GM12873 (cell line): ENCODE measurements around the gene CACNA2D1.

Experiments
- TF ChIP-seq, protein P1 (sequence below): IDR thresholded peaks from 2 replicates; pipeline ENCODE4 v1.5.1; 2012; ENCODE audit warnings: low read depth, mild to moderate bottlenecking, moderate library complexity, low read length, control low read depth; ENCODE audit not compliant: insufficient read depth; ENCODE audit errors: missing control alignments

Gene CACNA2D1

DNA sequence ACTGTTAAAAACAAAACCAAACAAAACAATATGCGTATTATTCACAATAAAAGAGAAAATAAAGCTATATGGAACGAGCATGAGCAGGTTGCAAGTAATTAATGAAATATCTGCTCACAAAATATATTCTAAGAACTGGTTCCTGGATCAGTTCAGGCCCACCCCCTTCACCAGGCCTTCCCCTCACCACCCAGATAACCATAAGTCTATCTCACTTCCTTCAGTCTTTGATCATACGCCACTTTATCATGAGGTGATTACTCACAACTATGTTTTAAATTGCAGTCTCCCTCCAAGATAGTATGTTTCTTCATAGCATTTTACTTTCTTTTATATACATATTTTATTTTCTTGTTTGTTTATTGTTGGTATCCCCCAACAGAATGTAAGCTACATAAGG, 410.7 kb downstream of the CACNA2D1 start:
- TF ChIP-seq, protein P1, sequence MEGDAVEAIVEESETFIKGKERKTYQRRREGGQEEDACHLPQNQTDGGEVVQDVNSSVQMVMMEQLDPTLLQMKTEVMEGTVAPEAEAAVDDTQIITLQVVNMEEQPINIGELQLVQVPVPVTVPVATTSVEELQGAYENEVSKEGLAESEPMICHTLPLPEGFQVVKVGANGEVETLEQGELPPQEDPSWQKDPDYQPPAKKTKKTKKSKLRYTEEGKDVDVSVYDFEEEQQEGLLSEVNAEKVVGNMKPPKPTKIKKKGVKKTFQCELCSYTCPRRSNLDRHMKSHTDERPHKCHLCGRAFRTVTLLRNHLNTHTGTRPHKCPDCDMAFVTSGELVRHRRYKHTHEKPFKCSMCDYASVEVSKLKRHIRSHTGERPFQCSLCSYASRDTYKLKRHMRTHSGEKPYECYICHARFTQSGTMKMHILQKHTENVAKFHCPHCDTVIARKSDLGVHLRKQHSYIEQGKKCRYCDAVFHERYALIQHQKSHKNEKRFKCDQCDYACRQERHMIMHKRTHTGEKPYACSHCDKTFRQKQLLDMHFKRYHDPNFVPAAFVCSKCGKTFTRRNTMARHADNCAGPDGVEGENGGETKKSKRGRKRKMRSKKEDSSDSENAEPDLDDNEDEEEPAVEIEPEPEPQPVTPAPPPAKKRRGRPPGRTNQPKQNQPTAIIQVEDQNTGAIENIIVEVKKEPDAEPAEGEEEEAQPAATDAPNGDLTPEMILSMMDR = no peak

DNA sequence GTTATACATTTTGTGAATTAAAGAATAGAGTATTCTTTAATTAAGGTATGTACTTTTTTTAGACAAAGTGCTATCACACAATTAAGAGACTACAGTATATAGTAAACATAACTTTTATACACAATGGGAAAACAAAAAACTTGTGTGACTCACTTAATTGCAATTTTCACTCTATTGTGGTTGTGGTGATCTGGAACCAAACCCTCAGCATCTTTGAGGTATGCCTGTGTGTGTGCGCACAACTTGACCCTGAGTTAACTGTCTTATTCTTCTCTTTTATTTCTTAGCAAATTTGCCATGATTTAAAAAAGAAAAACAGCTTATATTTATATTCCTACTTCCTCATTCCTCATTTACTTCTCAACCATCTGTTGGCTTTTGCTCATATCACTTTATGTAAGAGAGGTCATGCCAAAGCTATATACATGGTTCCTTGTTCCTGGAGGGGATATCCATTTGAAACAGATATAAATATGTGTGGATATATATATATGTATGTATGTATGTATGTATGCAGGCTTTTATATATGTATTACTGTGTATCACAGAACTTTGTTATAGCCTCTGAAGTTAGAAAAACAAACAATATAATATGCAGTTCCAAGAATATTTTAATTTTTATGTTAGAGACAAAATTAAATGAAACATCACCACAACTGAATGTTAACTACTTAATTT, 414.2 kb downstream of the CACNA2D1 start:
- TF ChIP-seq, protein P1 = no peak

DNA sequence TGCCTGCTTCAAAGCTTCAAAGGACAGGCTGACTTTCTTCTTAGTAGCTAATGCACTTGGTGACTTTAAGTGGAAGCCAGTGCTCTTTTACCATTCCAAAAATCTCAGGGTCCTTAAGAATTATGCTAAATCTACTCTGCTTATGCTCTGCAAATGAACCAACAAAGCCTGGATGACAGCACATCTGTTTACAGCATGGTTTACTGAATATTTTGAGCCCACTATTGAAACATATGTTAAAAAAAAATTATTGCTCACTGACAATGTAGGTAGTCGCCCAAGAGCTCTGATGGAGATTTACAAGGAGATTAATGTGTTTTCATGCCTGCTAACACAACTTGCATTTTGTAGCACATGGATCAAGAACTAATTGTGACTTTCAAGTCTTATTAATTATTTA, 415.5 kb downstream of the CACNA2D1 start:
- TF ChIP-seq, protein P1 = no peak

DNA sequence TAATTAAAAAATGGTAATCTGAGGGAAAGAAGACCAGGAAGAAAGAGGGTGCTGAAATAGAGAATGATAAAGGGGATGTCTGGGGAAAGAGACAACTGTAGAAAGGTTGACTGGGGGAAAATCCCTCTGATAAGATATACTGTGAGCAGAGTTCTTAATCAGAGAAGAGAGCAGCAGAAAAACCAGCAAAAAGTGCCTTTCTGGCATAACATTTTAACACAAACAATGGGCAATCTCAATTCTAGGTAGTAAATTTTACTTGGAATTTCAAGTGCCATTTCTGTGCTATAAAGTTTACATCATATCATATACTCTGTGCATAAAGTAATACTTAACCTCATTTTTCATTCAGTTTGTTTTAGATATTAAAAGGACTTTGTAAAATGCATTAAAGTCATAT, 421.9 kb downstream of the CACNA2D1 start:
- TF ChIP-seq, protein P1 = no peak

DNA sequence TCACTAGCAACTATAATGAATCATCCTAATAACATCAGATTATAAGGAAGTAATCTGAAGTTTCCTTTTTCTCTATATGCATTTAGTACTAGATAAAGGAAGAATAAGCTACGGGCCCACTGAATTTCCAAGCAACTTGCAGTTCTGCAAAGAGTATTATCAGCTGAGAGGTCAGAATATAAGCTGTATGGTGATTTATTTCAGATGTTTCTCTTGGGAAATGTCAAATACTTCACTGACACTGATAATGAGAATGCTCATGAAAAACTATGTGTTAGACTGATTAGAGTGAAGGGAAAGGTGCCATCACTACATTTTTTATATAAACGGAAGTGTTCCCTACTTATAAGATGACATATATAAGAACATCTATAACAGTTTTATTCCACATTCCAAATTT, 422.5 kb downstream of the CACNA2D1 start:
- TF ChIP-seq, protein P1 = no peak

DNA sequence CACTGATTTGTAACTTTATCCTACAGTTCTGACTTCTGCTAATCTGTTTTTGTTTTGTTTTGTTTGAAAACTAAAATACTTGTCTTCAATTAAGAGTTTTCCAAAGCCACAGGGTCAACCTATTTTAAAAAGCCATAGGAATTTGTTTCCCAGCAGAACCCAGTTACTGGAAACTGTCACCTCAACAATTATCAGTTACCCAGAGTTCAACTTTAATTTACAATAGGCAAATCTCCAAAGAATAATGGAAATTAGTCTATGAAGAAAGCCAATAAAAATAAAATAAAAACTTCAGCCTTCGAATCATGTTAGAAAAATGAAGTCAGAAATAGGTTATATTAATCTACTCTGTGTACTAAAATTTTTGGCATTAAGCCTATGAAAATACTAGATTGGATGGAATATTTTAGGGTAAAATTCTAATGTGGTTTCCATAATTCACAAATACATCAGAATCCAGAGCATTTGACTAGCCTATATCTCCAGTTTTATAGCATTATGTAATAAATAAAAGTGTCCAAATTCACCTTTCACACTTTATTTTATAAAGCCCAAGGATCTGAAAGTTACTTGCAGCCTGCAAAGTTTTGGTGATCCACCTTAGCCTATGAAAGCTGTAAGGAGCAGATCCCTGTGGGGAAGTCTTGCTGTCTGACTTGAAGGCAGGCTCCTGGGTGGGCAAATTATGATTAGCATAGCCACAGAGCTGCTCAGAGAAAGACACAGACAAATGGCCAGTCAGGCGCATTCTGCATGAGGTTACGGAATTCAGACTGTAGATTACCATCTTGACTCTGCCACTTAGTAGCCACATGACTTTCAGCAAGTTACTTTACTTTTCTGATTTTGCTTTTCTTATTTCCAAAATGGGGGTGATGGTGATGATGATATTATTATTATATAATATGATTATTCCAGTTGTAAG, 423.8 kb downstream of the CACNA2D1 start:
- TF ChIP-seq, protein P1 = no peak

DNA sequence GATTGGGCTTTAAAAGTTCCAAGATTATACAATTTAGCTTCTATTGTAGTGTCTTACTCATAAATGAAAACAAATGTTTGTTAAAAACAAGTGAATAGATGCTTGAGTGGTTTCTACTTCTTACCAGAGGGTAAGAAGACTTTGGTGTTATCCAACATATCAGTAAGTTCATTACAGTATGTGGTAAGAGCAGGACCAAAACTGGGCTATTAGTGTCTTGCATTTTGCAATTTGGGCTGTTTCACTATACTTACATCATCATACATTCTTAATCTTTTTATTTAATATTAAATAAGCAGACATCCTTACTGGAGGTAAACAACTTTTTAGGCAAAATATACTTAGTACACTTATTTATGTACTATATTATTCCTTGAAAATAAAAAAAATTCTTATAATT, 425.4 kb downstream of the CACNA2D1 start:
- TF ChIP-seq, protein P1 = no peak
